ENCODE measurements around the gene SERPINA1. TPM values are rescaled to one million over a fixed set of nuclear protein-coding genes. Genes with fewer than 3 reads are reported as not detected.

Gene SERPINA1
- total RNA-seq, 1 experiment from 2014 or later = 5.1 TPM

DNA sequence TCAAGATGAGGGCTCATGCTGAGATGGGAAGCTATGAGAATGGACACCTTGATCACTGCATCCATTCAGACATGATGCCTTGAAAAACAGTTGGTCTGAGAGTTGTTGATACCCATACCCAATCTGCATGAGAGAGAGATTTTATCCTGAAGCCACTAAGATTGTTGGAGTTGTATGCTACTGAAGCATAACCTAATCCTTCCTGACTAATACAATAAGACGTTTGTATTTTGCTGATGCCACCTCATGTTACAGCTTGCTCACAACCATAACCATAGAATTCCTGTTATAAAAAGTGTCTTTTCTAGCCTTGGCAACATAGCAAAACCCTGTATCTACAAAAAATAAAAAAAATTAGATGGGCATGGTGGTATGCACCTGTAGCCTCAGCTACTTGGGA, 12.7 kb upstream of the SERPINA1 start:
- ChIA-PET CTCF (interaction anchor here (1.5 kb wide), 1 partner anchor 86 kb away, joined by 3 read pairs; no protein-coding TSS in a partner anchor), POLR2A (no interaction called here)
- peaks cover 42% of the 10 kb centered on the region for H3K4me1 Mint-ChIP-seq
- ATAC-seq (no peak), DNase-seq (ENCODE audit: low spot score) (no peak)
- peaks cover 3% of the 10 kb centered on the region; the same call in 1 of the 2 replicates for H3K9me3 Mint-ChIP-seq
- TF ChIP-seq JAZF1 (CRISPR knock-in tag; IDR thresholded peaks at IDR 0.05) (no peak), RORB (CRISPR knock-in tag; IDR thresholded peaks at IDR 0.05) (no peak), NR2C2 (CRISPR knock-in tag; IDR thresholded peaks at IDR 0.05) (no peak), OVOL2 (CRISPR knock-in tag; IDR thresholded peaks at IDR 0.05; ENCODE audit: borderline replicate concordance) (no peak), ZNF416 (CRISPR knock-in tag; IDR thresholded peaks at IDR 0.05) (no peak), SOX15 (CRISPR knock-in tag; IDR thresholded peaks at IDR 0.05) (no peak), KAT7 (CRISPR knock-in tag; IDR thresholded peaks at IDR 0.05; ENCODE audit: borderline replicate concordance) (no peak)
- TF ChIP-seq, protein P1, sequence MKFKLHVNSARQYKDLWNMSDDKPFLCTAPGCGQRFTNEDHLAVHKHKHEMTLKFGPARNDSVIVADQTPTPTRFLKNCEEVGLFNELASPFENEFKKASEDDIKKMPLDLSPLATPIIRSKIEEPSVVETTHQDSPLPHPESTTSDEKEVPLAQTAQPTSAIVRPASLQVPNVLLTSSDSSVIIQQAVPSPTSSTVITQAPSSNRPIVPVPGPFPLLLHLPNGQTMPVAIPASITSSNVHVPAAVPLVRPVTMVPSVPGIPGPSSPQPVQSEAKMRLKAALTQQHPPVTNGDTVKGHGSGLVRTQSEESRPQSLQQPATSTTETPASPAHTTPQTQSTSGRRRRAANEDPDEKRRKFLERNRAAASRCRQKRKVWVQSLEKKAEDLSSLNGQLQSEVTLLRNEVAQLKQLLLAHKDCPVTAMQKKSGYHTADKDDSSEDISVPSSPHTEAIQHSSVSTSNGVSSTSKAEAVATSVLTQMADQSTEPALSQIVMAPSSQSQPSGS (CRISPR knock-in tag; IDR thresholded peaks at IDR 0.05; ENCODE audit: borderline replicate concordance, low read depth) = no peak
- TF ChIP-seq, protein P2, sequence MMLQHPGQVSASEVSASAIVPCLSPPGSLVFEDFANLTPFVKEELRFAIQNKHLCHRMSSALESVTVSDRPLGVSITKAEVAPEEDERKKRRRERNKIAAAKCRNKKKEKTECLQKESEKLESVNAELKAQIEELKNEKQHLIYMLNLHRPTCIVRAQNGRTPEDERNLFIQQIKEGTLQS (CRISPR knock-in tag; conservative IDR thresholded peaks at IDR 0.05) = no peak
- TF ChIP-seq, protein P3, sequence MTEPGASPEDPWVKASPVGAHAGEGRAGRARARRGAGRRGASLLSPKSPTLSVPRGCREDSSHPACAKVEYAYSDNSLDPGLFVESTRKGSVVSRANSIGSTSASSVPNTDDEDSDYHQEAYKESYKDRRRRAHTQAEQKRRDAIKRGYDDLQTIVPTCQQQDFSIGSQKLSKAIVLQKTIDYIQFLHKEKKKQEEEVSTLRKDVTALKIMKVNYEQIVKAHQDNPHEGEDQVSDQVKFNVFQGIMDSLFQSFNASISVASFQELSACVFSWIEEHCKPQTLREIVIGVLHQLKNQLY (CRISPR knock-in tag; IDR thresholded peaks at IDR 0.05) = no peak
- TF ChIP-seq, protein P4, sequence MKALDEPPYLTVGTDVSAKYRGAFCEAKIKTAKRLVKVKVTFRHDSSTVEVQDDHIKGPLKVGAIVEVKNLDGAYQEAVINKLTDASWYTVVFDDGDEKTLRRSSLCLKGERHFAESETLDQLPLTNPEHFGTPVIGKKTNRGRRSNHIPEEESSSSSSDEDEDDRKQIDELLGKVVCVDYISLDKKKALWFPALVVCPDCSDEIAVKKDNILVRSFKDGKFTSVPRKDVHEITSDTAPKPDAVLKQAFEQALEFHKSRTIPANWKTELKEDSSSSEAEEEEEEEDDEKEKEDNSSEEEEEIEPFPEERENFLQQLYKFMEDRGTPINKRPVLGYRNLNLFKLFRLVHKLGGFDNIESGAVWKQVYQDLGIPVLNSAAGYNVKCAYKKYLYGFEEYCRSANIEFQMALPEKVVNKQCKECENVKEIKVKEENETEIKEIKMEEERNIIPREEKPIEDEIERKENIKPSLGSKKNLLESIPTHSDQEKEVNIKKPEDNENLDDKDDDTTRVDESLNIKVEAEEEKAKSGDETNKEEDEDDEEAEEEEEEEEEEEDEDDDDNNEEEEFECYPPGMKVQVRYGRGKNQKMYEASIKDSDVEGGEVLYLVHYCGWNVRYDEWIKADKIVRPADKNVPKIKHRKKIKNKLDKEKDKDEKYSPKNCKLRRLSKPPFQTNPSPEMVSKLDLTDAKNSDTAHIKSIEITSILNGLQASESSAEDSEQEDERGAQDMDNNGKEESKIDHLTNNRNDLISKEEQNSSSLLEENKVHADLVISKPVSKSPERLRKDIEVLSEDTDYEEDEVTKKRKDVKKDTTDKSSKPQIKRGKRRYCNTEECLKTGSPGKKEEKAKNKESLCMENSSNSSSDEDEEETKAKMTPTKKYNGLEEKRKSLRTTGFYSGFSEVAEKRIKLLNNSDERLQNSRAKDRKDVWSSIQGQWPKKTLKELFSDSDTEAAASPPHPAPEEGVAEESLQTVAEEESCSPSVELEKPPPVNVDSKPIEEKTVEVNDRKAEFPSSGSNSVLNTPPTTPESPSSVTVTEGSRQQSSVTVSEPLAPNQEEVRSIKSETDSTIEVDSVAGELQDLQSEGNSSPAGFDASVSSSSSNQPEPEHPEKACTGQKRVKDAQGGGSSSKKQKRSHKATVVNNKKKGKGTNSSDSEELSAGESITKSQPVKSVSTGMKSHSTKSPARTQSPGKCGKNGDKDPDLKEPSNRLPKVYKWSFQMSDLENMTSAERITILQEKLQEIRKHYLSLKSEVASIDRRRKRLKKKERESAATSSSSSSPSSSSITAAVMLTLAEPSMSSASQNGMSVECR (CRISPR knock-in tag; IDR thresholded peaks at IDR 0.05; ENCODE audit: borderline replicate concordance) = no peak
- TF ChIP-seq, protein P5, sequence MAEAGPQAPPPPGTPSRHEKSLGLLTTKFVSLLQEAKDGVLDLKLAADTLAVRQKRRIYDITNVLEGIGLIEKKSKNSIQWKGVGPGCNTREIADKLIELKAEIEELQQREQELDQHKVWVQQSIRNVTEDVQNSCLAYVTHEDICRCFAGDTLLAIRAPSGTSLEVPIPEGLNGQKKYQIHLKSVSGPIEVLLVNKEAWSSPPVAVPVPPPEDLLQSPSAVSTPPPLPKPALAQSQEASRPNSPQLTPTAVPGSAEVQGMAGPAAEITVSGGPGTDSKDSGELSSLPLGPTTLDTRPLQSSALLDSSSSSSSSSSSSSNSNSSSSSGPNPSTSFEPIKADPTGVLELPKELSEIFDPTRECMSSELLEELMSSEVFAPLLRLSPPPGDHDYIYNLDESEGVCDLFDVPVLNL (CRISPR knock-in tag; IDR thresholded peaks at IDR 0.05; ENCODE audit: borderline replicate concordance, low read depth) = no peak
- TF ChIP-seq, protein P6, sequence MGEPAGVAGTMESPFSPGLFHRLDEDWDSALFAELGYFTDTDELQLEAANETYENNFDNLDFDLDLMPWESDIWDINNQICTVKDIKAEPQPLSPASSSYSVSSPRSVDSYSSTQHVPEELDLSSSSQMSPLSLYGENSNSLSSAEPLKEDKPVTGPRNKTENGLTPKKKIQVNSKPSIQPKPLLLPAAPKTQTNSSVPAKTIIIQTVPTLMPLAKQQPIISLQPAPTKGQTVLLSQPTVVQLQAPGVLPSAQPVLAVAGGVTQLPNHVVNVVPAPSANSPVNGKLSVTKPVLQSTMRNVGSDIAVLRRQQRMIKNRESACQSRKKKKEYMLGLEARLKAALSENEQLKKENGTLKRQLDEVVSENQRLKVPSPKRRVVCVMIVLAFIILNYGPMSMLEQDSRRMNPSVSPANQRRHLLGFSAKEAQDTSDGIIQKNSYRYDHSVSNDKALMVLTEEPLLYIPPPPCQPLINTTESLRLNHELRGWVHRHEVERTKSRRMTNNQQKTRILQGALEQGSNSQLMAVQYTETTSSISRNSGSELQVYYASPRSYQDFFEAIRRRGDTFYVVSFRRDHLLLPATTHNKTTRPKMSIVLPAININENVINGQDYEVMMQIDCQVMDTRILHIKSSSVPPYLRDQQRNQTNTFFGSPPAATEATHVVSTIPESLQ (CRISPR knock-in tag; IDR thresholded peaks at IDR 0.05) = no peak
- H3K4me3 Mint-ChIP-seq = no peak overlapping the region
- H3K36me3 Mint-ChIP-seq = no peaks in the 10 kb centered on the region; the same call in none of the 2 replicates
- H3K27ac Mint-ChIP-seq = no peak overlapping the region
- peaks cover 15% of the 10 kb centered on the region for H3K27me3 Mint-ChIP-seq (ENCODE audit: low read depth)

DNA sequence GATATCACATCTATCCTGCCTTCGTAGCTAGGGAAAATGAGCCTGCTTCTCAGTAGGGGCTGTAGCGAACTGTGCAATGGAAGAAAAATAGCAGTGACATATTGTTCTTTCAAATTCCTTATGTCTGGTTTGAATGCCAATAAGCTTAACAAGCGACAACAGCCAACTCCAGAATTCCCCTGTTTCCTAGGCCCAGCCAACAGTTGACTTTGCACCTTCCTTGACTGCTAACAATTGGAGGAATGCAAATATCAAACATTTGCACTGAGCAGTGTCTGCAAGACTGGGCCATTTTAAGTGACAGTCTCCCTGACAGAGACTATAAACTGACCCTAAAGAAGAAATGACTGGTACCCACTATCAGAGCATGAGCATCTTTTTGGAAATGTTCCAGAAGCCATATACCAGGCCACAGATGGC, 12.0 kb upstream of the SERPINA1 start:
- POLR2A ChIA-PET = no interaction called here
- H3K27me3 Mint-ChIP-seq (ENCODE audit: low read depth) = peaks cover 18% of the 10 kb centered on the region
- H3K27ac Mint-ChIP-seq = no peak overlapping the region
- no peak for ATAC-seq
- H3K36me3 Mint-ChIP-seq = no peaks in the 10 kb centered on the region; the same call in none of the 2 replicates
- no peak for DNase-seq (ENCODE audit: low spot score)
- H3K4me3 Mint-ChIP-seq = no peak overlapping the region
- CTCF ChIA-PET = no interaction called here
- peaks cover 3% of the 10 kb centered on the region; the same call in 1 of the 2 replicates for H3K9me3 Mint-ChIP-seq
- H3K4me1 Mint-ChIP-seq = peaks cover 46% of the 10 kb centered on the region
- TF ChIP-seq, protein P7, sequence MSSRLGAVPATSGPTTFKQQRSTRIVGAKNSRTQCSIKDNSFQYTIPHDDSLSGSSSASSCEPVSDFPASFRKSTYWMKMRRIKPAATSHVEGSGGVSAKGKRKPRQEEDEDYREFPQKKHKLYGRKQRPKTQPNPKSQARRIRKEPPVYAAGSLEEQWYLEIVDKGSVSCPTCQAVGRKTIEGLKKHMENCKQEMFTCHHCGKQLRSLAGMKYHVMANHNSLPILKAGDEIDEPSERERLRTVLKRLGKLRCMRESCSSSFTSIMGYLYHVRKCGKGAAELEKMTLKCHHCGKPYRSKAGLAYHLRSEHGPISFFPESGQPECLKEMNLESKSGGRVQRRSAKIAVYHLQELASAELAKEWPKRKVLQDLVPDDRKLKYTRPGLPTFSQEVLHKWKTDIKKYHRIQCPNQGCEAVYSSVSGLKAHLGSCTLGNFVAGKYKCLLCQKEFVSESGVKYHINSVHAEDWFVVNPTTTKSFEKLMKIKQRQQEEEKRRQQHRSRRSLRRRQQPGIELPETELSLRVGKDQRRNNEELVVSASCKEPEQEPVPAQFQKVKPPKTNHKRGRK (CRISPR knock-in tag; IDR thresholded peaks at IDR 0.05; ENCODE audit: borderline replicate concordance) = no peak
- TF ChIP-seq NFYB (CRISPR knock-in tag; conservative IDR thresholded peaks at IDR 0.05; ENCODE audit: low read depth) (no peak), PRRX2 (CRISPR knock-in tag; IDR thresholded peaks at IDR 0.05) (no peak), IRF2 (CRISPR knock-in tag; IDR thresholded peaks at IDR 0.05; ENCODE audit: borderline replicate concordance, low read depth) (no peak), MXD4 (CRISPR knock-in tag; IDR thresholded peaks at IDR 0.05; ENCODE audit: borderline replicate concordance) (no peak), ELF4 (CRISPR knock-in tag; IDR thresholded peaks at IDR 0.05; ENCODE audit: low read depth) (no peak), FOXK1 (CRISPR knock-in tag; IDR thresholded peaks at IDR 0.05) (no peak), KAT7 (CRISPR knock-in tag; IDR thresholded peaks at IDR 0.05; ENCODE audit: borderline replicate concordance) (no peak), GRHL2 (CRISPR knock-in tag; IDR thresholded peaks at IDR 0.05; ENCODE audit: insufficient replicate concordance, severe bottlenecking) (no peak)
- TF ChIP-seq, protein P3 (CRISPR knock-in tag; IDR thresholded peaks at IDR 0.05) = no peak
